Measurements from ENCODE around the gene PAPOLA. TPM values are rescaled to one million over a fixed set of nuclear protein-coding genes. Genes with fewer than 3 reads are reported as not detected.

PAPOLA gene
- polyA plus RNA-seq, 2 of the 4 experiments (the other 2 are of a cell fraction): 105 to 273 TPM

- POLR2A ChIA-PET: no interaction called here
- no peak for FAIRE-seq
Measured at GRCh38 chr14:96466918-96467317, 35.3 kb upstream of the PAPOLA start.

More at GRCh38 chr14:96466918-96467317, 35.3 kb upstream of the PAPOLA start:
- Histone ChIP-seq H3K4me2 (no peak overlapping the region), H3K4me1 (peaks cover 14% of the 10 kb centered on the region; the same call in 2 of the 3 replicates), H3K4me3 (no peak overlapping the region), H3K27ac (no peak overlapping the region), H3K9me3 (no peaks in the 10 kb centered on the region)
- TF ChIP-seq ELK1 (IDR thresholded peaks at IDR 0.05; ENCODE audit: low read depth, low read length): no peak
- TF ChIP-seq USF2 (IDR thresholded peaks at IDR 0.05): no peak
- no peak for TF ChIP-seq CHD2 (IDR thresholded peaks at IDR 0.05; ENCODE audit: low read length, partially characterized antibody)
- TF ChIP-seq RNF2 (IDR thresholded peaks at IDR 0.05; ENCODE audit: borderline replicate concordance, low read depth): no peak
- TF ChIP-seq HES2 (IDR thresholded peaks at IDR 0.05): no peak
- no peak for TF ChIP-seq MAFK (IDR thresholded peaks at IDR 0.05; ENCODE audit: partially characterized antibody)
- no peak for TF ChIP-seq BCL3 (IDR thresholded peaks at IDR 0.05)
- no peak for TF ChIP-seq REST (IDR thresholded peaks at IDR 0.05)
- TF ChIP-seq JUNB (IDR thresholded peaks at IDR 0.05): no peak
- no peak for TF ChIP-seq TFCP2L1 (CRISPR knock-in tag; IDR thresholded peaks at IDR 0.05)
- no peak for TF ChIP-seq FOSL2 (IDR thresholded peaks at IDR 0.05)
- TF ChIP-seq FOSL2 (CRISPR knock-in tag; IDR thresholded peaks at IDR 0.05): no peak
- no peak for TF ChIP-seq HDAC2 (IDR thresholded peaks at IDR 0.05)
- no peak for TF ChIP-seq KDM5A (IDR thresholded peaks at IDR 0.05)
- no peak for TF ChIP-seq NR3C1 (IDR thresholded peaks at IDR 0.05)
- TF ChIP-seq CEBPB (IDR thresholded peaks at IDR 0.05): no peak
- TF ChIP-seq JUN (IDR thresholded peaks at IDR 0.05): no peak
- no peak for TF ChIP-seq BHLHE40 (IDR thresholded peaks at IDR 0.05; ENCODE audit: low read depth, low read length)
- TF ChIP-seq ZFP36 (IDR thresholded peaks at IDR 0.05; ENCODE audit: borderline replicate concordance, partially characterized antibody): no peak
- DNase-seq (ENCODE audit: low read depth in 1 of 2, low spot score in 1 of 2) (no peak), ATAC-seq (no peak)
- WGBS (ENCODE audit: missing lambda C conversion rate): 63% methylated on average over 3 of the region's 3 CpGs
- CTCF ChIA-PET: no interaction called here
